Measurements from ENCODE around the gene FBXL19.
"Not testable (repeated sequence)": the region's sequence is repeated elsewhere in the genome, so short reads cannot be mapped to it uniquely, and the experiment has no call there.

Gene FBXL19

GRCh38 chr16:30923554-30924075, at the start of gene FBXL19:
TSS of gene FBXL19 (plus strand) at chr16:30923572. CDS start at chr16:30925755, 2,183 bp downstream.
- no peak for DNase-seq (ENCODE audit: low read depth in 2 of 2, low spot score in 1 of 2)

- no peak for DNase-seq (ENCODE audit: low read depth in 2 of 2, low spot score in 1 of 2)
Measured at GRCh38 chr16:30874244-30874820, 49.0 kb upstream of the FBXL19 start.

- peak; percentile 68 to 81 for DNase-seq (ENCODE audit: low read depth in 2 of 2, low spot score in 1 of 2)
Measured at GRCh38 chr16:30874821-30875717, 48.3 kb upstream of the FBXL19 start.

GRCh38 chr16:30875871-30876801, 47.2 kb upstream of the FBXL19 start:
- DNase-seq (ENCODE audit: low read depth in 2 of 2, low spot score in 1 of 2), result no peak

GRCh38 chr16:30876867-30877266, 46.5 kb upstream of the FBXL19 start:
- no peak for DNase-seq (ENCODE audit: low read depth in 2 of 2, low spot score in 1 of 2)

- no peak for DNase-seq (ENCODE audit: low read depth in 2 of 2, low spot score in 1 of 2)
Measured at GRCh38 chr16:30882429-30883310, 40.7 kb upstream of the FBXL19 start.

- DNase-seq (ENCODE audit: low read depth in 2 of 2, low spot score in 1 of 2), result no peak
Measured at GRCh38 chr16:30884760-30885159, 38.6 kb upstream of the FBXL19 start.

GRCh38 chr16:30885196-30885595, 38.2 kb upstream of the FBXL19 start:
- DNase-seq (ENCODE audit: low read depth in 2 of 2, low spot score in 1 of 2), result no peak

GRCh38 chr16:30886145-30886544, 37.2 kb upstream of the FBXL19 start:
- no peak for DNase-seq (ENCODE audit: low read depth in 2 of 2, low spot score in 1 of 2)

GRCh38 chr16:30887927-30888326, 35.4 kb upstream of the FBXL19 start:
- DNase-seq (ENCODE audit: low read depth in 2 of 2, low spot score in 1 of 2), result no peak

GRCh38 chr16:30888856-30889499, 34.4 kb upstream of the FBXL19 start:
- no peak for DNase-seq (ENCODE audit: low read depth in 2 of 2, low spot score in 1 of 2)

GRCh38 chr16:30889721-30890120, 33.7 kb upstream of the FBXL19 start:
- no peak for DNase-seq (ENCODE audit: low read depth in 2 of 2, low spot score in 1 of 2)

GRCh38 chr16:30891043-30891823, 32.1 kb upstream of the FBXL19 start:
- not testable (repeated sequence) for DNase-seq (ENCODE audit: low read depth in 2 of 2, low spot score in 1 of 2)

GRCh38 chr16:30892670-30893416, 30.5 kb upstream of the FBXL19 start:
- no peak for DNase-seq (ENCODE audit: low read depth in 2 of 2, low spot score in 1 of 2)

GRCh38 chr16:30893417-30893743, 30.0 kb upstream of the FBXL19 start:
- DNase-seq (ENCODE audit: low read depth in 2 of 2, low spot score in 1 of 2), result no peak

GRCh38 chr16:30893744-30894539, 29.4 kb upstream of the FBXL19 start, which contains the start of gene BCL7C:
TSS of gene BCL7C (minus strand) at chr16:30894077. CDS start at chr16:30893944, 133 bp downstream.
- DNase-seq (ENCODE audit: low read depth in 2 of 2, low spot score in 1 of 2), result peak; percentile 43 to 71

Measured in stimulated activated CD8-positive, alpha-beta memory T cell treated with anti-CD3 and anti-CD28 coated beads, Interleukin-4, amount 100 ng/mL, for 4 hours (primary cell).